ENCODE data around the gene LATS1.

DNA sequence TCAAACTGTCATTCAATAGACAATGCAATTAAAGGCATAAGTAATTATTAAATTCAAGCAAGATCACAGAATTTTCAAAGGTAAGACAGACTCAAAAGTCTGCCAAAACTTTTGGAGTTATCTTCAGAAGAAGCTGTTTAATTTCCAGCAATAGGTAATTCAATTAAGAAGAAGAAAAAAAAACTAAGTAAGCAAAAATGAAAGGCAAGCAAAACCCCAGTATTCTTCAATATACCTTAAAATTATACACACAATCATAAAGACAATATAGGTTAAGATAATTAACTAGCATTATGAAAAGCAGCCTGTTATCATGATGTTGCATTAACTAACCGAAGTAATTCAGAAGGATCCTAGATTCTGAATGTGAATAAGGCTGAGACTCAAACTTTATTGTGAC is 3.5 kb downstream of the LATS1 start:
- no peak for TF ChIP-seq POLR2A (IDR thresholded peaks at IDR 0.05)
- TF ChIP-seq, protein P1, sequence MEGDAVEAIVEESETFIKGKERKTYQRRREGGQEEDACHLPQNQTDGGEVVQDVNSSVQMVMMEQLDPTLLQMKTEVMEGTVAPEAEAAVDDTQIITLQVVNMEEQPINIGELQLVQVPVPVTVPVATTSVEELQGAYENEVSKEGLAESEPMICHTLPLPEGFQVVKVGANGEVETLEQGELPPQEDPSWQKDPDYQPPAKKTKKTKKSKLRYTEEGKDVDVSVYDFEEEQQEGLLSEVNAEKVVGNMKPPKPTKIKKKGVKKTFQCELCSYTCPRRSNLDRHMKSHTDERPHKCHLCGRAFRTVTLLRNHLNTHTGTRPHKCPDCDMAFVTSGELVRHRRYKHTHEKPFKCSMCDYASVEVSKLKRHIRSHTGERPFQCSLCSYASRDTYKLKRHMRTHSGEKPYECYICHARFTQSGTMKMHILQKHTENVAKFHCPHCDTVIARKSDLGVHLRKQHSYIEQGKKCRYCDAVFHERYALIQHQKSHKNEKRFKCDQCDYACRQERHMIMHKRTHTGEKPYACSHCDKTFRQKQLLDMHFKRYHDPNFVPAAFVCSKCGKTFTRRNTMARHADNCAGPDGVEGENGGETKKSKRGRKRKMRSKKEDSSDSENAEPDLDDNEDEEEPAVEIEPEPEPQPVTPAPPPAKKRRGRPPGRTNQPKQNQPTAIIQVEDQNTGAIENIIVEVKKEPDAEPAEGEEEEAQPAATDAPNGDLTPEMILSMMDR (IDR thresholded peaks at IDR 0.05) = no peak
- no peak for TF ChIP-seq EP300 (IDR thresholded peaks at IDR 0.05)
